IPS-20b (cell line): ENCODE results near the gene RNF181.
"Not testable (repeated sequence)": the region's sequence is repeated elsewhere in the genome, so short reads cannot be mapped to it uniquely, and the experiment has no call there.

ENCODE experiments used
- H3K27ac ChIP-seq: one replicate; pipeline ENCODE4 v1.5.1; 2013; ENCODE audit warnings: low read length
- H3K27me3 ChIP-seq: 2 replicates; pipeline ENCODE4 v1.6.1; 2013; ENCODE audit warnings: mild to moderate bottlenecking, low read length, inconsistent platforms; ENCODE audit not compliant: insufficient read depth
- H3K36me3 ChIP-seq: 2 replicates; pipeline ENCODE4 v1.6.1; 2013; ENCODE audit warnings: low read depth, mild to moderate bottlenecking, inconsistent platforms, low read length, moderate library complexity; ENCODE audit not compliant: insufficient read depth
- H3K4me1 ChIP-seq: 2 replicates; pipeline ENCODE4 v1.6.1; 2013; ENCODE audit warnings: mild to moderate bottlenecking, control low read depth, inconsistent platforms, low read length, moderate library complexity; ENCODE audit not compliant: insufficient read depth
- H3K4me3 ChIP-seq: 2 replicates; pipeline ENCODE4 v1.5.1; 2013; ENCODE audit warnings: mild to moderate bottlenecking, low read length, inconsistent platforms
- H3K9ac ChIP-seq: 2 replicates; pipeline ENCODE4 v1.6.1; 2013; ENCODE audit warnings: low read depth, mild to moderate bottlenecking, inconsistent platforms, low read length, moderate library complexity
- H3K9me3 ChIP-seq: 2 replicates; pipeline ENCODE4 v1.6.1; 2013; ENCODE audit warnings: mild to moderate bottlenecking, low read depth, low read length, inconsistent platforms; ENCODE audit not compliant: insufficient read depth

The RNF181 gene

DNA sequence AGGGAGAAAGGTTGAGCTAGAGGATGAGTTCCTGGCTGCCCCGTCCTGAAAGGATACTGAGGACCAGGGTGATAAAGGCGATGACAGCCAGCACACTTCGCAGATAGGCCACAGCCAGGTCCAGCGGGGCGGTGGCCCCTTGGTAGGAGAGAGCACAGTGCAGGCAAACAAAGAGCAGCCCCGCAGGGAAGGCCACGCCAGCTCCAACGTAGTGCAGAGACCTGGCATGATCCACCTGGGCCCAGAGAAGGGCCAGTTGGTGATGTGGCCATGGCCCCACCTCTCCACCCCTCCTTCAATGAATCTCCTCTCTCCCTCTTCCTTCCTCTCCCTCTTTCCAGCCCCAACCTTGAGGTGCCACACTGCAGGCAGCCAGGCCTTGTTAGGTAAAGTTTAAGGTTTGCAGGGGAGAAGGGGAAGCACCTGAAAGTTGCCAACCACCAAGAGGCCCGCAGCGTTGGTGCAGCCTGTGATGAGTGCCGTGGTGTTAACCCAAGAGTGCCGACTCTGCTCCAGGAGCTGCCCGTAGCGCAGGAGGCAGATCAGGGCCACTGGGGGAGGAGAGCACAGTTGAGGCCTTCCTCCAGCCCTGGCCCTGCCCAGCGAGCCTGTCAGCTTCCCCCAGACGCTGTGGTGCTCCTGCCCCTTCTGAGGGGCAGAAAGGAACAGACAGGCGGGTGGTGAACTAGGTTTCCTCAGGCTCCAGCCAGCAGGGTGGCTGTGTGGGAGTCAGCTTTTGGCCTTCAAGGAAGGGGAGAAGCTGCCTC lies 4.1 kb downstream of the RNF181 start:
- Histone ChIP-seq H3K4me1 (peaks cover 5% of the 10 kb centered on the region; the same call in 1 of the 2 replicates), H3K9ac (no peak overlapping the region), H3K36me3 (peaks cover 33% of the 10 kb centered on the region), H3K4me3 (no peak overlapping the region), H3K9me3 (no peaks in the 10 kb centered on the region), H3K27me3 (no peaks in the 10 kb centered on the region), H3K27ac (no peak overlapping the region)

- H3K4me3 ChIP-seq, result no peak overlapping the region
- H3K27me3 ChIP-seq, result no peaks in the 10 kb centered on the region
- H3K4me1 ChIP-seq, result peaks cover 3% of the 10 kb centered on the region; the same call in 1 of the 2 replicates
- H3K9me3 ChIP-seq, result no peaks in the 10 kb centered on the region
- H3K9ac ChIP-seq, result no peak overlapping the region
- H3K27ac ChIP-seq, result no peak overlapping the region
- H3K36me3 ChIP-seq, result peaks cover 33% of the 10 kb centered on the region
These were observed 4.7 kb downstream of the RNF181 start for GRCh38 chr2:85600235-85600575.

- Histone ChIP-seq H3K27me3 (no peaks in the 10 kb centered on the region), H3K36me3 (peaks cover 33% of the 10 kb centered on the region), H3K9ac (no peak overlapping the region), H3K9me3 (no peaks in the 10 kb centered on the region), H3K4me3 (peak overlapping the region; percentile 99), H3K4me1 (peaks cover 3% of the 10 kb centered on the region; the same call in 1 of the 2 replicates), H3K27ac (no peak overlapping the region)
These were observed 5.6 kb downstream of the RNF181 start for GRCh38 chr2:85600951-85601770.

DNA sequence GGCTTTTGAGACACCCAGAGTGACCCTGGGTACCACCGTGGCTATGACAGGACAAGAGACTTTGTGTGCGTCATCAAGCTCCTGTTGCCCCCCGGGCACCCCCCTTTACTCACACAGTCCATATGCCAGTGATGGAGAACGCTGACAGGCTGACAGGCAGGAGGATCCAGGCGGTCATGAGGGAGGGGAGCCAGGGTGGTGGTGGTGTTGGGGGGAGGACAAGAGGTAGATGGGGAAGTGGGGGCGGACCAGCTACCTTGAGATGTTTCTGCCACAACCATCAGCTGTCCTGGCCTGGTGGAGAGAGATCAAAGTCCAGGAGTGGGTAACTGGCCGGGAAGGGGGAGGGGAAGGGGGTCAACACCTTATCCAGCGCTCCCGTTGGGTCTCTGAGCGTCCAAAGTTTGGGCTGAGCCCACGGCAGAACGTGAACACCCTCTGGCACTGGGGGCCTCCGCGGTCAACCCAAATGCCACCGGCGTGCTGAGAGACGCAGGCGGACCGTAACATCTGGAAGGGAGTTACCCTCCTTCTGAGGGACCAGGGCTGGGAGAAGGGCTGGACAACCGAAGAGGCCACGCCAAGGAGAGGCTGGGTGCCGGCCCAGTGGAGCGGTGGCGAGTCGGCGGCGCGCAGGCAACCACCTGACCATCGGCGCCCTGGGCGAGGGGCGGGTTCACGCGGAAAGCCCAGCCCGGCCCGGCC lies 6.4 kb downstream of the RNF181 start:
- no peaks in the 10 kb centered on the region for H3K9me3 ChIP-seq
- peak overlapping the region; percentile 88 for H3K9ac ChIP-seq
- H3K27me3 ChIP-seq, result no peaks in the 10 kb centered on the region
- H3K4me1 ChIP-seq, result no peaks in the 10 kb centered on the region
- H3K36me3 ChIP-seq, result peaks cover 28% of the 10 kb centered on the region
- H3K27ac ChIP-seq, result no peak overlapping the region
- peak overlapping the region; percentile 99 for H3K4me3 ChIP-seq

DNA sequence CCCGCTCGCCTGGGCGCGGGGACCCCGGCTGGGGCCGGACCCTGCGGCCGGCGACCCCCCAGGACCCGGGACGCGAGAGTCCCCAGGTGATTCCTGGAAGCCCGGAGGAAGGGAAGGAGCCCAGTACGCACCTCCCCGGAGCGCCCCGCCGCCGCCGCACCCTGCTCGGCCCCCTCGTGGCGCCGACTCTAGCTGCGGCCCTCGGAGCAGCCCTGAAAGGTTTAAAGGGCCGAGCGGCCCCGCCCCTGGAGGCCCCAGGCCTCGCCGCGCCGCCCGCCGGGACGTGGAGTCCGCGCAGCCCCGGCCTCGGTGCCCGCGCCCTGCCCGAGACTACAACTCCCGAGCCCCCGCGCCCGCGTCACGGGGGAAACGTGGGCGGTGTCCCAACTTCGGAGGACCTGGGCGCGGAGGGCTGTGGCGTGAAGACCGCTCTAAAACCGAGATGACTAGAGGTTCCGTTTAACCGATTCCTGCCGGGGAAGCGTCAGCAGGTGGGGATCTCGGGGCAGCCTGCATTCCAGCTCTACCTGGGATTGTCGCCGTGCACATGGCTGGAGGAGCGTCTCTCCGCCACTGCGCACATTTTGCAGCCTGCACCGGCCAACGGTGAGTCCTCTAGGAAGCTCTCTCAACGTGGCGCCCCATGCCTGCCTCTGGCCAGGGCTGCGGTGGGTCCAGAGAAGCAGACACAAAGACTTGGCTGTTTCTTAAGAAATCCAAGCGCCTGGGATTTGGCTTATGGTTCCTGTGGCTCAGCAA lies 7.1 kb downstream of the RNF181 start, which contains the start of gene TMEM150A:
Gene TMEM150A, minus strand, starts transcription at position 223 of the 759 bp plus-strand sequence. CDS start 750 bp downstream, outside the sequence.
- Histone ChIP-seq H3K9me3 (no peaks in the 10 kb centered on the region), H3K27me3 (no peaks in the 10 kb centered on the region), H3K27ac (peak within 1 kb of the TSS; percentile 40), H3K4me1 (no peaks in the 10 kb centered on the region), H3K36me3 (peaks cover 22% of the 10 kb centered on the region), H3K9ac (peak within 1 kb of the TSS; percentile 88), H3K4me3 (peak within 1 kb of the TSS; percentile 99)

GRCh38 chr2:85604133-85604444 lies 8.5 kb downstream of the RNF181 start:
- H3K9me3 ChIP-seq, H3K9ac ChIP-seq, H3K27ac ChIP-seq, H3K4me1 ChIP-seq, H3K27me3 ChIP-seq: not testable (repeated sequence)
- Histone ChIP-seq H3K4me3 (peak overlapping the region; percentile 44; the same call in 1 of the 2 replicates), H3K36me3 (peaks cover 23% of the 10 kb centered on the region)

DNA sequence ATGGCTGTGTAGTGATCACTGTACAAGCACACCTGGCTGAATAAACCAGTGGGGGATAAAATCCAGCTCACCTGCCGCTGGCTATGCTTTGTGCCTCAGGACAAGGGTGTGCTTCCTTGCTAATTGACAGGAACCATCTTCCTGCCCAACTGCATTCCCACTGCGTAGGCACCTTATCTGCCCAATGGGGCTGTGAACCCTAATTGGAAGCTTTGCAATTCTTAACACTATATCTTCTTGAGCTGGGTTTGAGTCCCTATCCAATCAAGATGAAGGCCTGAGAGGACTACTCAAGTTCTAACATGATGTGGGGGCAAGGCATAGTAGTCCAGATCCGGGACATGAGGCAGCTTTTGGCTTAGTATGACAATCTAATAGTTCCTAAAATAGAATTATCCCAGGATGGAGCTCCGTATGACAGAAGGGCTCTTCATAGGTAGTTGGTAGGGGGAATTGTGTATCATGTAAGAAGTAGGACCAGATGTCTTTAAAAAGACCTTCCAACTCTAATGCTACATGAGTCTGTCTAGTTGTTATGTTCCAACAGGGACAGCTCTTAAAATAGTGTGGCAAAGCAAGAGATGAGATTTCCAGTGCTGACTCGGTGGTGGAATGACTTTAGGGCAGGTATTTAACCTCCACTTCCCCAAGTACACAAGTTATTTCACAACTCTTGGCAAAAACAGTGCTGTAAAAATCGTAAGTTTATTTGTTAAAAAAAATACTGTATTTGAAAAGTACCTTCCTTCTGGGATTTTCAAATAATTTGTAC lies 9.2 kb downstream of the RNF181 start:
- peaks cover 21% of the 10 kb centered on the region for H3K36me3 ChIP-seq
- no peaks in the 10 kb centered on the region for H3K9me3 ChIP-seq
- no peaks in the 10 kb centered on the region for H3K4me1 ChIP-seq
- no peak overlapping the region for H3K4me3 ChIP-seq
- no peaks in the 10 kb centered on the region for H3K27me3 ChIP-seq
- no peak overlapping the region for H3K9ac ChIP-seq
- no peak overlapping the region for H3K27ac ChIP-seq

DNA sequence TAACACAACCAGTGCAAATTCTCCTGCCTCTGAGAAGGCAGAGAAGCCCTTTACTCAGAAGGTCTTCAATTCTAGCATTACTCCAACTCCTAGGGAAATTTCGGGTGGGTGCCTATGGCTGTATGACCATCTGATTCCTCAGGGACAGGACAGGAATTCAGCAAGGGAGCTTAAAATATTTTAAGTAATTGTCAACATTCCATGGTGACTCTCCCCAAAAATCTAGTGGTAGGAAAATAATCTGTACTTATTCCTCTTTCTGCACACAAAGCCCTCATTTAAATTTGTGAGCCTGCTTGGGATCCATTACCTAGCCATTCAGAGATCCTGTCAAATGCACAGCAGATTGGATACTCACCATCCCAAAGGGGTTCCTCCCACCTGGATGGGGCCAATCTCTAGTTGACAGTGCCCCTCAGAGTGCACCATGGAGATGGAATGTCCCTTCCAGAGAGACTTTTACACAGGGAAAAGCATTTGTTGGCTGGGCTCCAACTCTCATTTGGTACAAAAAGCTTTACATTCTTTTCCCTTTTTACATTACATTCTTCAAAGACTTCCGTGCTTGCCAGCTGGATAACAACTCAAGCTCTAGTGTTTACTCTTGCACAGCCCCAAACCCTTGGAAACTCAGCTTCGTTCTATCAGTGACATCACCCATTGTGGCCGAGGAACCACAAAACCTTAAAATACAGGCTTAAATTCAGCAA lies 10.0 kb downstream of the RNF181 start:
- no peak overlapping the region for H3K9ac ChIP-seq
- no peaks in the 10 kb centered on the region for H3K4me1 ChIP-seq
- no peaks in the 10 kb centered on the region for H3K9me3 ChIP-seq
- H3K4me3 ChIP-seq, result no peak overlapping the region
- no peak overlapping the region for H3K27ac ChIP-seq
- peaks cover 25% of the 10 kb centered on the region for H3K36me3 ChIP-seq
- H3K27me3 ChIP-seq, result no peaks in the 10 kb centered on the region

DNA sequence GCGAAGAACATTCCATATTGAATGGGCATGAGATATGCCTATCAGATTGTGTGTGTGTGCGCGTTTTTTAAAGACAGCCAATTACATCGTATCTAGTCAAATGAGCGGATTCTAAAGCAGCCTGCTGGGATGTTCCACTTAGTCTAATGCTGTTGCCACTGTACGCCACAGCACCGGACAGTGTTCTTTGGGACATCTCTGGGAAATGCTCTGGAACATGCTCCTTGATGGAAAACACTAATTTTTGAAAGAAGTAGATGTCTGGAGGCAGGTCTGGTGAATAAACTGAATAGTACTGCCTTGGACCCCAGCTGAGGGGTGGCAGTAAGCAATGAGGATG lies 10.5 kb downstream of the RNF181 start:
- Histone ChIP-seq H3K4me1 (no peaks in the 10 kb centered on the region), H3K27ac (no peak overlapping the region), H3K27me3 (no peaks in the 10 kb centered on the region), H3K36me3 (peaks cover 25% of the 10 kb centered on the region), H3K9ac (no peak overlapping the region), H3K9me3 (no peaks in the 10 kb centered on the region), H3K4me3 (no peak overlapping the region)

- no peak overlapping the region for H3K27ac ChIP-seq
- no peak overlapping the region for H3K4me3 ChIP-seq
- no peak overlapping the region for H3K9ac ChIP-seq
- no peaks in the 10 kb centered on the region for H3K4me1 ChIP-seq
- H3K9me3 ChIP-seq, result no peaks in the 10 kb centered on the region
- peaks cover 25% of the 10 kb centered on the region for H3K36me3 ChIP-seq
- H3K27me3 ChIP-seq, result no peaks in the 10 kb centered on the region
These were observed 12.0 kb downstream of the RNF181 start for GRCh38 chr2:85607268-85608215.
